WTC11 (cell line): ENCODE data around the gene WDR46.

Experiments used
- NR2C2 ChIP-seq: sonication (generic); formaldehyde crosslinking; IDR thresholded peaks from 2 replicates; pipeline ENCODE4 v1.8.0; 2022; ENCODE audit warnings: mild to moderate bottlenecking, missing genetic modification reagents
- NR3C1 ChIP-seq: sonication (generic); formaldehyde crosslinking; conservative IDR thresholded peaks from 2 replicates; pipeline ENCODE4 v1.8.1; 2023; ENCODE audit warnings: low read depth, mild to moderate bottlenecking, missing genetic modification reagents
- TF ChIP-seq, protein P1 (sequence below): fragments of 200-600 bp; IDR thresholded peaks from 2 replicates; pipeline ENCODE4 v1.8.0; 2022; ENCODE audit warnings: antibody characterized with exemption
- TF ChIP-seq, protein P2 (sequence below): sonication (generic); formaldehyde crosslinking; IDR thresholded peaks from 2 replicates; pipeline ENCODE4 v1.8.0; 2022; ENCODE audit warnings: mild to moderate bottlenecking, missing genetic modification reagents
- TF ChIP-seq, protein P3 (sequence below): sonication (generic); formaldehyde crosslinking; IDR thresholded peaks from 2 replicates; pipeline ENCODE4 v1.8.1; 2023; ENCODE audit warnings: mild to moderate bottlenecking, moderate library complexity, missing genetic modification reagents

DNA sequence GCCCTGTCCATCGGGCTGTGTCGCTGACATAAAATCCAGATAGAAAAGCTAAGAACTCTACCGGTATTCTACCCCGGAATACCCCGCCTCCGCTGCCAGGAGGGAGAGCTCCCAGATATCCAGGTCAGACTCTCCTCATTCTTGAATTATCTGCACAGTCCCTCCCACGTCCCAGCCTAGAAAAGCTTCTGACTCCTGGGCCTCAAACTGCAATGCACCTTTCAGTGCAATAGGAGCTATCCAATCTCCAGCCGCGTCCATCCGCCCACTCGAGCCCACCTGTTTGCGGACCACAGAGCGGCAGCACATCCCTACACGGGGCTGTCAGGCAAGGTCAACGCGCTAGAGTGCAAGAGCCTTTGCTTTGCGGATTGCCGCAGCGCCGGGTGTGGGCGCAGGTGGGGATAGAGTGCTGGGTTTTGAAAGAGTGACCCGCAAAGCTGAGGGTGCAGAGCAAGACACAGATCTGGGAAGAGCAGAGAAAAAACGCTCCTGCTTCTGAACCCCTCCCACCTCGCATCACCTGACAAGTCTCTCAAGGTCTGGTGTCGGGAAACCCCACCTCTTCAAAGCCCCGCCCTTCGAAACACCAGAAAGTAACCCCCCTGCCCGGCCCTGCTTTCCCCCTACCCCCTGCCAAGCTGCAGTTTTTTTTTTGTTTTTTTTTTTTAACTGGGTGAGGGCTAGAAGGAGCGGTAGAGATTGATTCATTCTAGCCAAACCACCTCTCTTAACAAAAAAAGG, 23.5 kb upstream of the WDR46 start:
- TF ChIP-seq NR2C2 (CRISPR knock-in tag) (no peak), NR3C1 (CRISPR knock-in tag) (no peak)
- TF ChIP-seq, protein P1, sequence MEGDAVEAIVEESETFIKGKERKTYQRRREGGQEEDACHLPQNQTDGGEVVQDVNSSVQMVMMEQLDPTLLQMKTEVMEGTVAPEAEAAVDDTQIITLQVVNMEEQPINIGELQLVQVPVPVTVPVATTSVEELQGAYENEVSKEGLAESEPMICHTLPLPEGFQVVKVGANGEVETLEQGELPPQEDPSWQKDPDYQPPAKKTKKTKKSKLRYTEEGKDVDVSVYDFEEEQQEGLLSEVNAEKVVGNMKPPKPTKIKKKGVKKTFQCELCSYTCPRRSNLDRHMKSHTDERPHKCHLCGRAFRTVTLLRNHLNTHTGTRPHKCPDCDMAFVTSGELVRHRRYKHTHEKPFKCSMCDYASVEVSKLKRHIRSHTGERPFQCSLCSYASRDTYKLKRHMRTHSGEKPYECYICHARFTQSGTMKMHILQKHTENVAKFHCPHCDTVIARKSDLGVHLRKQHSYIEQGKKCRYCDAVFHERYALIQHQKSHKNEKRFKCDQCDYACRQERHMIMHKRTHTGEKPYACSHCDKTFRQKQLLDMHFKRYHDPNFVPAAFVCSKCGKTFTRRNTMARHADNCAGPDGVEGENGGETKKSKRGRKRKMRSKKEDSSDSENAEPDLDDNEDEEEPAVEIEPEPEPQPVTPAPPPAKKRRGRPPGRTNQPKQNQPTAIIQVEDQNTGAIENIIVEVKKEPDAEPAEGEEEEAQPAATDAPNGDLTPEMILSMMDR: no peak
- TF ChIP-seq, protein P2, sequence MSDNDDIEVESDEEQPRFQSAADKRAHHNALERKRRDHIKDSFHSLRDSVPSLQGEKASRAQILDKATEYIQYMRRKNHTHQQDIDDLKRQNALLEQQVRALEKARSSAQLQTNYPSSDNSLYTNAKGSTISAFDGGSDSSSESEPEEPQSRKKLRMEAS (CRISPR knock-in tag): no peak
- TF ChIP-seq, protein P3, sequence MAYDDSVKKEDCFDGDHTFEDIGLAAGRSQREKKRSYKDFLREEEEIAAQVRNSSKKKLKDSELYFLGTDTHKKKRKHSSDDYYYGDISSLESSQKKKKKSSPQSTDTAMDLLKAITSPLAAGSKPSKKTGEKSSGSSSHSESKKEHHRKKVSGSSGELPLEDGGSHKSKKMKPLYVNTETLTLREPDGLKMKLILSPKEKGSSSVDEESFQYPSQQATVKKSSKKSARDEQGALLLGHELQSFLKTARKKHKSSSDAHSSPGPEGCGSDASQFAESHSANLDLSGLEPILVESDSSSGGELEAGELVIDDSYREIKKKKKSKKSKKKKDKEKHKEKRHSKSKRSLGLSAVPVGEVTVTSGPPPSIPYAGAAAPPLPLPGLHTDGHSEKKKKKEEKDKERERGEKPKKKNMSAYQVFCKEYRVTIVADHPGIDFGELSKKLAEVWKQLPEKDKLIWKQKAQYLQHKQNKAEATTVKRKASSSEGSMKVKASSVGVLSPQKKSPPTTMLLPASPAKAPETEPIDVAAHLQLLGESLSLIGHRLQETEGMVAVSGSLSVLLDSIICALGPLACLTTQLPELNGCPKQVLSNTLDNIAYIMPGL (CRISPR knock-in tag): no peak
